ENCODE data around the gene FHOD1. TPM values are rescaled to one million over a fixed set of nuclear protein-coding genes. Genes with fewer than 3 reads are reported as not detected.

The FHOD1 gene
- total and polyA plus RNA-seq, 9 of the 15 experiments (the other 6 are each of a cell fraction or from before 2014, with no cell fraction given): 18.7 to 126 (median 32.3) TPM

GRCh38 chr16:67245186-67245585 is 2.1 kb downstream of the FHOD1 start:
- H3K27me3 ChIP-seq (ENCODE audit: control insufficient read depth in 2 of 2, insufficient read depth in 2 of 2, low read length in 2 of 2): no peaks in the 10 kb centered on the region
- H3K9me1 ChIP-seq (ENCODE audit: control insufficient read depth, insufficient read depth, low read length): no peaks in the 10 kb centered on the region
- no peaks in the 10 kb centered on the region for H3K9me3 ChIP-seq (replicated peaks; ENCODE audit: control insufficient read depth, insufficient read depth, low read depth, low read length)
- intact Hi-C loops (cut with micrococcal nuclease): loop anchor here (5.0 to 10.0 kb wide), 2 partner anchors 270 to 293 kb away; no protein-coding TSS in a partner anchor
- FAIRE-seq (no peak), DNase-seq (ENCODE audit: extremely low read depth in 1 of 4, low spot score in 3 of 4) (no peak), ATAC-seq (no peak)
- no peak overlapping the region for H2AFZ ChIP-seq (ENCODE audit: low read depth, low read length)
- BruUV-seq (replicated peaks): no TSS peak
- peak overlapping the region; percentile 79 to 96 for H3K9ac ChIP-seq (ENCODE audit: insufficient read depth in 1 of 2, low read depth in 2 of 2, low read length in 2 of 2)
- TF ChIP-seq RAD51 (IDR thresholded peaks at IDR 0.05; ENCODE audit: borderline replicate concordance, low read depth): no peak
- no peak for TF ChIP-seq KLF1 (tag; IDR thresholded peaks at IDR 0.05)
- TF ChIP-seq CBX8 (IDR thresholded peaks at IDR 0.05; ENCODE audit: borderline replicate concordance, extremely low read depth, low read depth, low read length, poor library complexity, severe bottlenecking): no peak
- no peak for TF ChIP-seq SMAD1 (IDR thresholded peaks at IDR 0.05; ENCODE audit: low read depth, low read length, partially characterized antibody)
- no peak for TF ChIP-seq DMBX1 (CRISPR knock-in tag; IDR thresholded peaks at IDR 0.05; ENCODE audit: borderline replicate concordance)
- no peak for TF ChIP-seq SMC3 (conservative IDR thresholded peaks at IDR 0.05; ENCODE audit: insufficient read depth, low read depth, low read length)
- no peak for TF ChIP-seq THRAP3 (IDR thresholded peaks at IDR 0.05; ENCODE audit: borderline replicate concordance)
- TF ChIP-seq BRF1 (IDR thresholded peaks at IDR 0.05; ENCODE audit: borderline replicate concordance, extremely low read depth, insufficient read length): no peak
- TF ChIP-seq STAT5A (IDR thresholded peaks at IDR 0.05; ENCODE audit: borderline replicate concordance, low read length): no peak
- TF ChIP-seq ZBTB2 (IDR thresholded peaks at IDR 0.05): no peak
- TF ChIP-seq RFX5 (IDR thresholded peaks at IDR 0.05; ENCODE audit: low read depth, low read length): no peak
- TF ChIP-seq TFAM (CRISPR knock-in tag; conservative IDR thresholded peaks at IDR 0.05): no peak
- no peak for TF ChIP-seq ZNF699 (CRISPR knock-in tag; IDR thresholded peaks at IDR 0.05; ENCODE audit: insufficient replicate concordance)
- TF ChIP-seq THAP12 (CRISPR knock-in tag; IDR thresholded peaks at IDR 0.05): no peak
- peaks cover 70 to 88% of the 10 kb centered on the region in 2 experiments for H3K4me1 ChIP-seq (replicated peaks in 1 of 2; ENCODE audit: control insufficient read depth in 2 of 2, insufficient read depth in 2 of 2, low read length in 2 of 2)
- in situ Hi-C loops (cut with MboI): no loop called here
- no peaks in the 10 kb centered on the region for H4K20me1 ChIP-seq (replicated peaks; ENCODE audit: control insufficient read depth, insufficient read depth, low read length)
- H3K27ac ChIP-seq (ENCODE audit: extremely low read depth, low read depth, low read length): peak overlapping the region; percentile 68
- peak overlapping the region; percentile 91 for H3K4me2 ChIP-seq (ENCODE audit: insufficient read depth, low read length)
- H3K4me3 ChIP-seq: peak overlapping the region; percentile 88; the same call in 1 of the 2 replicates
- H3K36me3 ChIP-seq (ENCODE audit: control insufficient read depth, insufficient read depth, low read length): peaks cover 30% of the 10 kb centered on the region; the same call in 2 of the 3 replicates
- POLR2A ChIA-PET: interaction anchor here (1.0 to 2.3 kb wide), 3 partner anchors 9 to 18 kb away, joined by 5 to 14 read pairs (median 10); partner anchors contain the start of gene TMEM208
- CTCF ChIA-PET (ENCODE audit: low intra/inter-chr PET ratio): no interaction called here
- 32% methylated on average over 4 of the region's 4 CpGs for WGBS (ENCODE audit: insufficient coverage, low coverage, missing lambda C conversion rate)
- peaks cover 69% of the 10 kb centered on the region for H3K79me2 ChIP-seq (ENCODE audit: control insufficient read depth, insufficient read depth, low read length)

Data from K562 (cell line).